Breast epithelium (tissue), 4 donors: ENCODE results near the gene GCGR. TPM values are rescaled to one million over a fixed set of nuclear protein-coding genes. Genes with fewer than 3 reads are reported as not detected.

Experiments
- DNase-seq, 2 donors: peaks; one replicate each; pipeline ENCODE4 v3.0.0-alpha.2; 2019; ENCODE audit warnings: low spot score in 2 of 2
- H3K27ac ChIP-seq, 2 donors: fragments of 200-600 bp; sonication (generic) in 1 of 2; one replicate each; pipeline ENCODE4 v1.5.1; 2016 to 2019; ENCODE audit warnings: mild to moderate bottlenecking in 1 of 2
- H3K27me3 ChIP-seq, 2 donors: fragments of 200-600 bp; sonication (generic) in 1 of 2; one replicate each; pipeline versions ENCODE4 v1.5.1 to v1.6.0; 2017 to 2019; ENCODE audit warnings: control low read depth in 1 of 2, mild to moderate bottlenecking in 1 of 2
- H3K36me3 ChIP-seq: fragments of 200-600 bp; one replicate; pipeline ENCODE4 v1.5.1; 2019
- H3K4me1 ChIP-seq, 2 donors: fragments of 200-600 bp; sonication (generic); one replicate each; pipeline ENCODE4 v1.5.1; 2016 to 2019; ENCODE audit warnings: control low read depth in 1 of 2
- H3K4me3 ChIP-seq, 3 donors: fragments of 200-600 bp; sonication (generic); 1 replicate in 2 of 3; 2 replicates in 1 of 3; pipeline ENCODE4 v1.5.1; 2016 to 2019; ENCODE audit warnings: mild to moderate bottlenecking in 3 of 3, moderate library complexity in 2 of 3
- H3K9me3 ChIP-seq, 2 donors: fragments of 200-600 bp; sonication (generic) in 1 of 2; one replicate each; pipeline ENCODE4 v1.5.1; 2016 to 2019; ENCODE audit warnings: control low read depth in 1 of 2
- CTCF ChIP-seq, 3 donors: fragments of 450-650 bp; IDR thresholded peaks; one replicate each; pipeline ENCODE4 v1.5.1; 2016 to 2017; ENCODE audit warnings: antibody characterized with exemption in 3 of 3, mild to moderate bottlenecking in 3 of 3, moderate library complexity in 3 of 3
- POLR2A ChIP-seq: fragments of 450-650 bp; IDR thresholded peaks from one replicate; pipeline ENCODE4 v1.6.1; 2016; ENCODE audit warnings: antibody characterized with exemption, mild to moderate bottlenecking, moderate library complexity
- POLR2AphosphoS5 ChIP-seq, 3 donors: sonication (generic); formaldehyde crosslinking; IDR thresholded peaks; one replicate each; pipeline ENCODE4 v1.6.1; 2017; ENCODE audit warnings: antibody characterized with exemption in 3 of 3
- intact Hi-C: fragments of 100-400 bp; cut with DNase I; formaldehyde crosslinking; loops from one replicate; pipeline ENCODE4 v1.15.1; 2023; ENCODE audit warnings: low total_unique reads
- total RNA-seq, 3 donors: library from RNA; depleted of rRNA; stranded (reverse); fragments of >200 nt; gene quantifications; one replicate each; pipeline ENCODE4 v1.1.0, GENCODE V29; 2016

Gene GCGR
- total RNA-seq, 3 donors from 2014 or later, result not detected

- no peaks in the 10 kb centered on the region for H3K36me3 ChIP-seq
- H3K27ac ChIP-seq, result peak overlapping the region; percentile 83 to 92
- no peaks in the 10 kb centered on the region for H3K9me3 ChIP-seq
- no peaks in the 10 kb centered on the region for H3K27me3 ChIP-seq
- H3K4me3 ChIP-seq, result peak overlapping the region in 1 of 3 donors; percentile 20
- DNase-seq, result no peak
- peaks cover 7 to 11% of the 10 kb centered on the region in 2 donors for H3K4me1 ChIP-seq
- intact Hi-C loops, result no loop called here
- TF ChIP-seq POLR2A, result no peak
- no peak for TF ChIP-seq POLR2AphosphoS5 (IDR thresholded peaks at IDR 0.05)
- TF ChIP-seq CTCF (IDR thresholded peaks at IDR 0.05), result no peak
Measured at GRCh38 chr17:81821147-81821546, 17.2 kb downstream of the GCGR start.

- H3K4me1 ChIP-seq, result peaks cover 7 to 11% of the 10 kb centered on the region in 2 donors
- H3K4me3 ChIP-seq, result peak overlapping the region in 1 of 3 donors; percentile 20
- H3K36me3 ChIP-seq, result no peaks in the 10 kb centered on the region
- no peaks in the 10 kb centered on the region for H3K9me3 ChIP-seq
- peak in 2 of 3 donors; percentile 54 to 62 for TF ChIP-seq CTCF (IDR thresholded peaks at IDR 0.05)
- TF ChIP-seq POLR2AphosphoS5 (IDR thresholded peaks at IDR 0.05), result peak in 2 of 3 donors; percentile 53 to 58
- no peak for TF ChIP-seq POLR2A
- H3K27me3 ChIP-seq, result no peaks in the 10 kb centered on the region
- DNase-seq, result peak; percentile 85 to 88
- peak overlapping the region; percentile 83 to 92 for H3K27ac ChIP-seq
- intact Hi-C loops, result no loop called here
Measured at GRCh38 chr17:81821603-81822311, 17.8 kb downstream of the GCGR start.

- Histone ChIP-seq H3K27me3 (no peaks in the 10 kb centered on the region), H3K27ac (peak overlapping the region; percentile 83 to 92), H3K36me3 (no peaks in the 10 kb centered on the region), H3K4me3 (no peak overlapping the region), H3K9me3 (no peaks in the 10 kb centered on the region), H3K4me1 (peaks cover 7 to 11% of the 10 kb centered on the region in 2 donors)
- intact Hi-C loops, result no loop called here
- TF ChIP-seq POLR2AphosphoS5 (IDR thresholded peaks at IDR 0.05) (no peak), CTCF (IDR thresholded peaks at IDR 0.05) (no peak), POLR2A (no peak)
- DNase-seq, result no peak
Measured at GRCh38 chr17:81822312-81822637, 18.3 kb downstream of the GCGR start.

GRCh38 chr17:81822996-81823819 is 19.3 kb downstream of the GCGR start:
- DNase-seq, result no peak
- Histone ChIP-seq H3K27ac (peak overlapping the region; percentile 83 to 92), H3K36me3 (no peaks in the 10 kb centered on the region), H3K4me1 (peaks cover 7 to 11% of the 10 kb centered on the region in 2 donors), H3K4me3 (no peak overlapping the region), H3K9me3 (no peaks in the 10 kb centered on the region), H3K27me3 (no peaks in the 10 kb centered on the region)
- no peak for TF ChIP-seq POLR2AphosphoS5 (IDR thresholded peaks at IDR 0.05)
- no peak for TF ChIP-seq CTCF (IDR thresholded peaks at IDR 0.05)
- TF ChIP-seq POLR2A, result no peak
- intact Hi-C loops, result no loop called here
